CD4-positive, alpha-beta T cell treated with Interleukin-21 for 1 hour (primary cell): ENCODE measurements around the gene SPATA6L.
"Not testable (repeated sequence)": the region's sequence is repeated elsewhere in the genome, so short reads cannot be mapped to it uniquely, and the experiment has no call there.

Experiments used
- DNase-seq: peaks from one replicate; pipeline ENCODE4 v3.0.0-alpha.2; 2020

Gene SPATA6L

DNA sequence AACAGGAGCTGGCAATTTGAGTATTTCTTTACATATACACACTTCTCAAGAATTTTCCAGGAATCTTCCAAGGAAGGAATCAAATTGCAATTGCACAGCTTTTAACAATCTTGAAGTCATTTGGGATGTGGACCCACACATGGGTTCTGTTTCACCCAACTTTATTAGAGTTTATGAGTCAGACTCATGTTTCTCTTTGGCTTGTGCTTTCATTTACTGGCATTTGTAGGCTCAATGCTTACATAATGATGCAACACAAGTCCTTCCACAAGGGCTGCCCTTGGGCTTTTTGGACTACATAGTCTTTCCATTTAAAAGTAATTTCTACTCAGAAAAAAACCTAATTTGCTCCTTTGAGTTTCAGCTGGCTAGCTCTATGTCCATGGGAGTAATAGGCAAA is 8.5 kb upstream of the SPATA6L start:
- DNase-seq, result no peak

- DNase-seq, result no peak
Measured at GRCh38 chr9:4671737-4672136, 5.5 kb upstream of the SPATA6L start.

GRCh38 chr9:4670591-4670990 is 4.3 kb upstream of the SPATA6L start:
- DNase-seq, result no peak

GRCh38 chr9:4669890-4670289 is 3.6 kb upstream of the SPATA6L start:
- no peak for DNase-seq

- DNase-seq, result no peak
Measured at GRCh38 chr9:4668604-4669003, 2.3 kb upstream of the SPATA6L start.

- peak; percentile 31 for DNase-seq
Measured at GRCh38 chr9:4667681-4668080, 1.4 kb upstream of the SPATA6L start.

GRCh38 chr9:4665357-4665756 is 923 bp downstream of the SPATA6L start:
- DNase-seq, result no peak

DNA sequence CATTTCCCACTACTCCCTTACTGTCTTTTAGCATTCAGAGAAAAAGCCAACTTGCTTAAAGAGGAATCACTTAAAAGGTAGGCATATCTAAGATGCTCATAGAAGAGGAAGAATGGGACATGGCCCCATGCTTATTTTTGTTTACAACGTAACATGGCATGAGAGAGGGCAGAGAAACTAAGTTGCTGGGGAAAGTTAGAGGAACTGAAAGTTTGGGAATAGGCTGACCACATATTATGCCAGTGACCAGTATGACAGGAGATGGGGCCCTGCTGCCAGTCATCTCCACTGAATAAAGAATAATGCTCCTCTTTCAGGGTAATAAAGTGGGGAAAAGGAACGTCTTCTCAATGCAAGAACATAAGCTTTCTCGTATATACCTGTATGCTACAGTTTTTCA is 2.3 kb downstream of the SPATA6L start:
- DNase-seq, result no peak

GRCh38 chr9:4662989-4663792 is 3.1 kb downstream of the SPATA6L start:
- DNase-seq, result peak; percentile 43

DNA sequence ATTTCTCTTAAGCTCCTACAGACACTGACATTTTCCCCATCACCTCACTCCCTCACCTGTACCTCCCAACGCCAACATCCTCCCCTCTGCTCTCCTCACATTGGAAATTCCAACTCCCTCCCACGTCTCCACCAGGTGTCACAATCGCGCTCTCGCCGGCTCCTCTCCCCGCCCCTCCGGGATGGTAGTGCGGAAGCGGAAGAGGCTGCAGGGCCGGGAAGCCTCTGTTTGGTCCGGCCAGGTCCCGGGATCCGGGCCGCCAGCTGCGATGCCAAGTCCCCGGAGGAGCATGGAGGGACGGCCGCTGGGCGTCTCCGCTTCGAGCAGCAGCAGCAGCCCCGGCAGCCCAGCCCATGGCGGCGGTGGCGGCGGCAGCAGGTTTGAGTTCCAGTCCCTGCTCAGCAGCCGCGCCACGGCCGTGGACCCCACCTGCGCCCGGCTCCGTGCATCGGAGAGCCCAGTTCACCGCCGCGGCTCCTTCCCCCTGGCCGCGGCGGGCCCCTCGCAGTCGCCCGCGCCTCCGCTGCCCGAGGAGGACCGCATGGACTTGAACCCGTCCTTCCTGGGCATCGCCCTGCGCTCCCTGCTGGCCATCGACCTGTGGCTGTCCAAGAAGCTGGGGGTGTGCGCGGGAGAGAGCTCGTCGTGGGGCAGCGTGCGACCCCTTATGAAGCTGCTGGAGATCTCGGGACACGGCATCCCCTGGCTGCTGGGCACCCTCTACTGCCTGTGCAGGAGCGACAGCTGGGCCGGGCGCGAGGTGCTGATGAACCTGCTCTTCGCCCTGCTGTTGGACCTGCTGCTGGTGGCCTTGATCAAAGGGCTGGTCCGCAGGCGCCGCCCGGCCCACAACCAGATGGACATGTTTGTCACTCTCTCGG is 3.9 kb downstream of the SPATA6L start, which contains the start of gene PLPP6:
Gene PLPP6 (plus strand): TSS at position 187 of the 881 bp plus-strand sequence. CDS start 82 bp downstream, at position 269.
- peak; percentile 81 for DNase-seq

DNA sequence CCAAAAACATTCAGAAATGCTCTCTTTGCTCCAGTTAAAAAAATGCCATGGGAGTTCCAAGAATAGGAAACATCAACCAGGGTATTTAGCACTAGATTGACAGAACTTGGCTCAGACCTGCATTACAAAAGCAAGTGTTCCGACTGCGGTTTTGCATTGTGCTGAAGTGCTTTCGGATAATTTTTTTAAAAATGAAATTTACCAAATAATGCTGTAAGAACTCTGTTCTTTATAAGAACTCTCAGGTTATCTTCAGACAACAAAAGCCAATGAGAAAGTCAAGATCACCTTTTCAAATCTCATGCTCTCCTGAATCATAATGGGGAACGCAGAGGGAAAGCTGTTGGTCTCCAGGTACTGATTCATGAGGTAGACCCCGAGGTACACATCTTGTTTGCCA is 4.7 kb downstream of the SPATA6L start:
- DNase-seq, result peak; percentile 34

DNA sequence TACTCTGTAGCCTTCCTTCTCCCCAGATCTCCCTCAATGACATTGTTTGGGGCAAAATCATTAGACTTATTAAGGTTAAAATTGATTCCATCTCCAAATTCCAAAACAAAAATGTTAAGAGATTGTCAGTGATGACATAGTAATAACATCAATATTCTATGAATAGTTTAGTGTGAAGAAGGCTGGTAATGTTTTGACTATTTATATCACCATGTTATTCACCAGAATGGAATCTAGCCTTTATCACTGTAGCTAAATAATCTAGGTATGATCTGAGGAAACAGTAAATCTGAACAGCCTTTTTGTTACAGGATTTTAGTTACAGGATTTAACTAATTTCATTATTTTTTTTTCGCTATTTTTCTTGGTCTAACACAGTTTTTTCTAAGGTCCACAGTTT is 5.1 kb downstream of the SPATA6L start:
- DNase-seq, result no peak

- DNase-seq, result not testable (repeated sequence)
Measured at GRCh38 chr9:4660665-4661064, 5.6 kb downstream of the SPATA6L start.

GRCh38 chr9:4657426-4658159 is 8.7 kb downstream of the SPATA6L start:
- DNase-seq, result no peak

- no peak for DNase-seq
Measured at GRCh38 chr9:4656621-4657020, 9.7 kb downstream of the SPATA6L start.

GRCh38 chr9:4656196-4656595 is 10.1 kb downstream of the SPATA6L start:
- not testable (repeated sequence) for DNase-seq

DNA sequence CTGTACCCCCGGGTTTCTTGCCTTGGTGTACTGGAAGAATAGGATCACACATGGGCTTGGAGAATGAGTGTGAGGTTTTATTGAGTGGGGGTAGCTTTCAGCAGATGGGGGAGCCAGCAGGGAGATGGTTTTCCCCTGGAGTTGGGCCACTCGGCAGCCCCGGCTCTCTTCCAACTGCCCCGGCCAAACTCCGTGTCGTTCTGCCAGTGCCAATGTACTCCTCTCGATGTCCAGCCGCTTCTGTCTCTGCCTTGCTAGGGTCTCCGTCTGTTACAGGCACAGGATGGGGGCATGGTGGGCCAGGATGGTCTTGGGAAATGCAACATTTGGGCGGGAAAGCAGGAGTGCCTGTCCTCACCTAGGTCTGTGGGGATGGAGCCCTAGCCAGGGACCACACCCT is 11.7 kb downstream of the SPATA6L start:
- no peak for DNase-seq

DNA sequence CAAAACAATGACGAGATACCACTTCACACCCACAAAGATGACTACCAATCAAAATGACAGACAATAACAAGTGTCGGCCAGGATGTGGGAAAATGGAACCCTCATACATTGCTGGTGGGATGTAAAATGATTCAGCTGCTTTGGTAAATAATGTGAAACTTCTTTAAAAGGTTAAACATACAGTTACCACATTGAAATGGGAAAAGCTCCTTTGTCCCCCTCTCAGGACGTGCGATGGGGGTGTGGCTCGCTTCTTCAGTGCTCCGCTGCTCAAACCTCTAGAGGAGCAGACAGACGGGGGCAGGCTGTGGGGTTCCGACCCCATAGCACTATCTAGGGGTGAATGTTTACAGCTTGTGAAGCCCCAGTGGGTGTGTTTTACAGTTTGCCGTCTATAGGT is 12.2 kb downstream of the SPATA6L start:
- DNase-seq, result peak; percentile 29

- no peak for DNase-seq
Measured at GRCh38 chr9:4642351-4642750, 23.9 kb downstream of the SPATA6L start.

GRCh38 chr9:4640027-4640426 is 26.3 kb downstream of the SPATA6L start:
- DNase-seq, result peak; percentile 53

- DNase-seq, result no peak
Measured at GRCh38 chr9:4639420-4639819, 26.9 kb downstream of the SPATA6L start.

- no peak for DNase-seq
Measured at GRCh38 chr9:4638968-4639367, 27.3 kb downstream of the SPATA6L start.

DNA sequence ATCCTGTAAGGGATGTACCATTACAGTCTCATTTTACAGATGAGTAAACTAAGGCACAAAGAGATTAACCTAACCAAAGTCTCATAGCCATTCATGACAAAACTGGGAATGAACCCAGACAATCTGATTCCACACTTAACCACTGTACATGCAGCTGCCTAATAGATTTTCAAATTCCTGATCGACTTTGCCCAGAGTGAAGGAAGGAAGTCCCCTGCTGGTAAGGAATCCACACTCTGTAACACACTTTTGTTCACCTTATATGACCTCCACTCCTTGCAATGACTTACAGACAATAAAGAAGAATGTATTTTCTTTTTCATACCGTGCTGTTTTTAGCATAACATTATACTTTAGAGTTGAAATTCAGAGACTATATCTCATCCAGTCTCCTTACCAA is 35.4 kb downstream of the SPATA6L start:
- DNase-seq, result no peak
